H7 (cell line): ENCODE measurements around the gene PC. TPM values are rescaled to one million over a fixed set of nuclear protein-coding genes. Genes with fewer than 3 reads are reported as not detected.

Source experiments
- DNase-seq: peaks from one replicate; pipeline ENCODE4 v3.0.0; 2012
- H3K27me3 ChIP-seq: 2 replicates; pipeline ENCODE4 v1.6.0; 2011; ENCODE audit warnings: mild to moderate bottlenecking, low read length; ENCODE audit not compliant: control insufficient read depth, insufficient read depth
- H3K36me3 ChIP-seq: replicated peaks from 2 replicates; pipeline ENCODE4 v1.5.1; 2011; ENCODE audit warnings: low read length; ENCODE audit not compliant: control insufficient read depth, insufficient read depth
- H3K4me3 ChIP-seq: 2 replicates; pipeline ENCODE4 v1.5.1; 2011; ENCODE audit warnings: low read depth, mild to moderate bottlenecking, control low read depth, low read length, moderate library complexity; ENCODE audit not compliant: insufficient read depth
- total RNA-seq: library from RNA; depleted of rRNA; stranded (reverse); fragments of >200 nt; shearing (Covaris generic); gene quantifications from 2 replicates; pipeline ENCODE4 v1.2.3, GENCODE V29; 2014

Gene PC
- total RNA-seq, 1 experiment from 2014 or later, result 26.6 TPM

- no peak for DNase-seq
- no peaks in the 10 kb centered on the region for H3K27me3 ChIP-seq
- H3K36me3 ChIP-seq, result no peaks in the 10 kb centered on the region
- no peak overlapping the region for H3K4me3 ChIP-seq
Observed at GRCh38 chr11:66870616-66871520, 87.3 kb downstream of the PC start.

- Histone ChIP-seq H3K27me3 (no peaks in the 10 kb centered on the region), H3K4me3 (no peak overlapping the region), H3K36me3 (no peaks in the 10 kb centered on the region)
- no peak for DNase-seq
Observed at GRCh38 chr11:66870131-66870530, 88.1 kb downstream of the PC start.

- peak; percentile 50 for DNase-seq
- Histone ChIP-seq H3K36me3 (no peaks in the 10 kb centered on the region), H3K4me3 (no peak overlapping the region), H3K27me3 (no peaks in the 10 kb centered on the region)
Observed at GRCh38 chr11:66869567-66869870, 88.7 kb downstream of the PC start.

- peak; percentile 96 for DNase-seq
- Histone ChIP-seq H3K36me3 (no peaks in the 10 kb centered on the region), H3K4me3 (no peak overlapping the region)
Observed at GRCh38 chr11:66868726-66869566, 89.2 kb downstream of the PC start.

GRCh38 chr11:66868082-66868725, 90.0 kb downstream of the PC start:
- no peak overlapping the region for H3K4me3 ChIP-seq

More at GRCh38 chr11:66868726-66869566, 89.2 kb downstream of the PC start:
- no peaks in the 10 kb centered on the region for H3K27me3 ChIP-seq

GRCh38 chr11:66867425-66868040, 90.7 kb downstream of the PC start:
- H3K4me3 ChIP-seq, result no peak overlapping the region
- no peaks in the 10 kb centered on the region for H3K27me3 ChIP-seq
- no peaks in the 10 kb centered on the region for H3K36me3 ChIP-seq
- DNase-seq, result peak; percentile 62

More at GRCh38 chr11:66868082-66868725, 90.0 kb downstream of the PC start:
- Histone ChIP-seq H3K27me3 (no peaks in the 10 kb centered on the region), H3K36me3 (no peaks in the 10 kb centered on the region)
- DNase-seq, result no peak

GRCh38 chr11:66866511-66866986, 91.6 kb downstream of the PC start:
- no peak overlapping the region for H3K4me3 ChIP-seq
- no peak for DNase-seq
- H3K27me3 ChIP-seq, result no peaks in the 10 kb centered on the region

GRCh38 chr11:66866007-66866406, 92.2 kb downstream of the PC start:
- DNase-seq, result no peak
- Histone ChIP-seq H3K4me3 (no peak overlapping the region), H3K36me3 (no peaks in the 10 kb centered on the region), H3K27me3 (no peaks in the 10 kb centered on the region)

More at GRCh38 chr11:66866511-66866986, 91.6 kb downstream of the PC start:
- H3K36me3 ChIP-seq, result no peaks in the 10 kb centered on the region

GRCh38 chr11:66864924-66865697, 93.1 kb downstream of the PC start:
- H3K27me3 ChIP-seq, result no peaks in the 10 kb centered on the region
- H3K36me3 ChIP-seq, result no peaks in the 10 kb centered on the region
- peak; percentile 67 for DNase-seq
- H3K4me3 ChIP-seq, result no peak overlapping the region

- no peak overlapping the region for H3K4me3 ChIP-seq
- H3K36me3 ChIP-seq, result no peaks in the 10 kb centered on the region
- H3K27me3 ChIP-seq, result no peaks in the 10 kb centered on the region
- peak; percentile 60 for DNase-seq
Observed at GRCh38 chr11:66864172-66864901, 93.8 kb downstream of the PC start.

- no peak for DNase-seq
- H3K4me3 ChIP-seq, result no peak overlapping the region
- H3K36me3 ChIP-seq, result no peaks in the 10 kb centered on the region
- H3K27me3 ChIP-seq, result no peaks in the 10 kb centered on the region
Observed at GRCh38 chr11:66863428-66864125, 94.6 kb downstream of the PC start.

- H3K36me3 ChIP-seq, result no peaks in the 10 kb centered on the region
- H3K4me3 ChIP-seq, result no peak overlapping the region
- DNase-seq, result peak; percentile 39
- no peaks in the 10 kb centered on the region for H3K27me3 ChIP-seq
Observed at GRCh38 chr11:66862559-66863037, 95.6 kb downstream of the PC start.
